HG03521 (cell line): Measurements from ENCODE around the gene ZNF678.
"Not testable (repeated sequence)": the region's sequence is repeated elsewhere in the genome, so short reads cannot be mapped to it uniquely, and the experiment has no call there.

Experiments used
- ATAC-seq: cut with Tn5 transposase; IDR thresholded peaks from one replicate; pipeline ENCODE4 v1.9.1; 2021; ENCODE audit warnings: mild to moderate bottlenecking, moderate library complexity; ENCODE audit not compliant: unreplicated experiment

Gene ZNF678

DNA sequence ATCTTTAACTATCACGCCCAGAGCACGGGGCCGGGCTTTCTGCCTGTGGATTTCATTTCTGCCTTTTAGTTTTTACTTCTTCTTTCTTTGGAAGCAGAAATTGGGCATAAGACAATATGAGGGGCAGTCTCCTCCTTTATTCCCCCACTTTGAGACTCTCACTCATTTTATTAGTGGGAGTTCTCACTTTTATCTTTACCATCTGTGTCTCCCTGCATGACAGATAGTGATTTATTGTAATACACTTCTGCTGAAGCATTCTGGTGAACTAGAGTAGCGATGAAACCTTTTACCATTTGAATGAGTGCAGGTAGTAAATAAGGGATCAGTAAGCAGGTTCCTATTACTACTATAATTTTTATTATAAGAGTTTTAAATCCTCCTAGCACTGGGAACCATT is 26.4 kb downstream of the ZNF678 start:
- ATAC-seq = not testable (repeated sequence)

DNA sequence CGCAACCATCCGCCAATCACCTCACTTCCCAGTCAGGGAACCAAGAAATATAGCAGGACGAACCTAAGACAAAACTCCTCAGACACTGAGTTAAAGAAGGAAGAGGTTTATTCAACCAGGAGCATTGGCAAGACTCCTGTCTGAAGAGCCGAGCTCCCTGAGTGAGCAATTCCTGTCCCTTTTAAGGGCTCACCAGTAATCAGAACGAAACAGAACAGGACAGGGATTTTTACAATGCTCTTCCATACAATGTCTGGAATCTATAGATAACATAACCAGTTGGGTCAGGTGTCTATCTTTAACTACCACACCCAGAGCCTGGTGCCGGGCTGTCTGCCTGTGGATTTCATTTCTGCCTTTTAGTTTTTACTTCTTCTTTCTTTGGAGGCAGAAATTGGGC is 32.9 kb downstream of the ZNF678 start:
- ATAC-seq = not testable (repeated sequence)

DNA sequence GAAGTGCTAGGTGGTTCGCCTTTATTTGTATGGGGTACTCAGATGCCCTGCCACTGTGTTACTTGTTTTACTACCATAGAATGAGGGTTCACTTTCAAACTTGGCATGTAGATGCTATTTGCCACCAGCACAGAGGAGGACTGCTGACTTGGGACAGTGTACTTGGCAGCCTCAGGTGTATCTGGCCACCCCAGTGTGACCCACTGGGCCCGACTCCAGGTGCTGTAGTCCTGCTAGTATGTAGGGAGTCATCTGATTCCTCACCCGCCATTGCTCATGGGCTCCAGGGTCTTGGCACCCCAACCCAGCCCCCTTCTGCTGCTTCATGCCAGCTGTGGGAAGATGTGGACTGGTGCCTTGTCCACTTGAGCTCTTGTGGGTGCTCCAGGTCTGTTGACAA is 40.0 kb downstream of the ZNF678 start:
- no peak for ATAC-seq

DNA sequence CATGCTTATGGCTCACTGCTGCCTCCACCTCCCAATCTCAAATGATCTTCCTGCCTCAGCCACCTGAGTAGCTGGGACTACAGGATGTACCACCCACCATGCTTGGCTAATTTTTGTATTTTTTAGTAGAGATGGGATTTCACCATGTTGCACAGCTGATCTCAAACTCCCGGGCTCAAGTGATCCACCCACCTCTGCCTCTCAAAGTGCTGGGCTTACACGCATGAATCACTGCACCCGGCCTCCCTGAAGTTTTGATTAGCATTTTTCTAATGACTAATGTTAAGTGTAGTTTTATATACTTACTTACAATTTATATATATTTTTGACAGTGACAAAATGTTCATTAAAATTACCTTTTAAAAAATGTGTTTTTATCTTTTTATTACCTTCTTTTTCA is 41.1 kb downstream of the ZNF678 start:
- no peak for ATAC-seq

DNA sequence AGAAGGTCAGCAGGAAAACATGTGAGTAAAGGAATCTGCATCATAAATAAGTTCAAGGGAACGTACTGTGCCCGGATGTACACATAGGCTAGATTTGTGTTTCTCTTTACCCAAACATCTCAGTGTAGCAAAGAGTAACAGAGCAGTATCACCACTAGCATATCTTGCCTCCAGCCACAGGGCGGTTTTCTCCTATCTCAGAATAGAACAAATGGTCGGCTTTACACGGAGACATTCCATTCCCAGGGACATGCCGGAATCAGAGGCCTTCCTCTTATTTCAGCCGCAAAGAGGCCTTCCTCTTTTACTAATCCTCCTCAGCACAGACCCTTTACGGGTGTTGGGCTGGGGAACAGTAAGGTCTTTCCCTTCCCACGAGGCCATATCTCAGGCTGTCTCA is 42.9 kb downstream of the ZNF678 start:
- ATAC-seq = not testable (repeated sequence)

DNA sequence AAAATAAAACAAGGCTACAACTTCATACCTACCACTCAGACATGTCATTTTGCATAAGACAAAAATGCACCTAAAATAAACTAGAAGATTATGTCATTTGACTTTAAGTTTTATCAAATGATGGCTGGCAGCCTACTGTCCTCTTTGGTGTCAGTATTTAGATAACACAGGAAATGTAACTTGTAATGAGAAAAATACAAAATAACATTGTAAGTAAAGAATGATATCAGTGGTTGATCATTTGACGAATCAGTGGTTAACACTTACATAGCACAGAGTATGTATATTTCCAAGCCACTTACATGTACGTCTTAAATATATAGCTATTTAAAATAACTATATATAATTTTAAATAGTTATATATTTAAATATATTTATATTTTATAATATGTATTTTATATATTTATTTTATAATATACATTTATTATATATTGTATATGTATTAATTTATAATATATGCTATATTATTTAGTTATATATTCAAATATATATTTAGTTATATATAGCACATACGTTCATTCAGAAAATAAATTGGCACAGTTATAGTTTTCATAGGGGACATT is 44.1 kb downstream of the ZNF678 start:
- no peak for ATAC-seq

DNA sequence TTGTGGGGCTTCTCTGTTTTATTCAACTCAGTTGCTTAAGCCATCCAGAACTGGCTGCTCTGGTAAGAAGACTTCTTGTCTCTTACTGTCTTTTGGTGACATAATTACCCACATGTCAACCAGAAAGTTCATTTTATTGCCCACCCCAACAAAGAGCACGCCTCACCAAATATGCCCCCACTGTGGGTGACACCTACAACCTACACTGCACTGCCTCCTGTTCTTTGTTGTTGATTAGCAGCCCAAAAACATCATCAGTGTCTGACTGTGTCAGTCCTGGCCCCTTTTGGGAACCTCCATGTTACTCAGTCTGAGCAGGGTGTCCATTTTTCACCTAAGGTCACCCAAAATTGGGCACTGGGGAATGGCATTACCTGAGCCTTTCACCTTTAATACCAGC is 49.3 kb downstream of the ZNF678 start:
- no peak for ATAC-seq

DNA sequence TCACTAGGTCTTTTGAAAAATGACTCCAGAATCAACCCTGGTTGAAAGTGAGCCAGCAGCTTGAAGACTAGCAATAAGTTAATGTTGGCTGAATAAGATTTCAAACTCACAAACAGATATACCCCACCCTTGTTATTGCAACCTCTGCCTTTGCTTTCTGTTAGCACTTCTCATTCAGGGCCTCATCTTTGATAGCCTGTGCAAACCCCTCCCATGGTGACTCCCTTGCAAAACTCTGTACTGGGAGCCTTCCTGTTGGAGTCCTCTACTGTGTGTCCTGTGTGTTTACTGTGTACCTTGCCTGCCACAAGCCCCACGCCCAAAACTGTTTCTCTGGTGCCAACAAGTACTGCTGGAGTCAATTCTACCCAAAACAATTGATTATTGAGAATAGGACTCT is 50.2 kb downstream of the ZNF678 start:
- ATAC-seq = no peak

DNA sequence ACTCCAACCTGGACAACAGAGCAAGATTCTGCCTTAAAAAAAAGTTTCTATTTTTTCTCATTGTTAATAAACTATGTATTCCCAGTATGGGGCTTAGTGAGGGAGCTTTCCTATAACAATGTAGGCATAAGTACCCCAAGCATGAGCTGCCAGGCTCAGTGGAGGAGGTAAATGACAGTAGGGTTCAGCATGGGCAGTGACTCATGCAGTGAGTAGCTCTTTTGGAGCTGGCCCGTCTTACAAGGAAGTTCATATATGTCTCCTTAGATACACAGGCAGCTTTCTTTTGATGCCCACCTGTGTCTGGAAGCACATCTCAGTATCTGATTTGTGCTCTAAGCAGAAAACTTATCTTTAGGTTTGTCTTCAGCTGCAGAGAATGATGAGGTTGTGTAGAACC is 57.9 kb downstream of the ZNF678 start:
- ATAC-seq = no peak

DNA sequence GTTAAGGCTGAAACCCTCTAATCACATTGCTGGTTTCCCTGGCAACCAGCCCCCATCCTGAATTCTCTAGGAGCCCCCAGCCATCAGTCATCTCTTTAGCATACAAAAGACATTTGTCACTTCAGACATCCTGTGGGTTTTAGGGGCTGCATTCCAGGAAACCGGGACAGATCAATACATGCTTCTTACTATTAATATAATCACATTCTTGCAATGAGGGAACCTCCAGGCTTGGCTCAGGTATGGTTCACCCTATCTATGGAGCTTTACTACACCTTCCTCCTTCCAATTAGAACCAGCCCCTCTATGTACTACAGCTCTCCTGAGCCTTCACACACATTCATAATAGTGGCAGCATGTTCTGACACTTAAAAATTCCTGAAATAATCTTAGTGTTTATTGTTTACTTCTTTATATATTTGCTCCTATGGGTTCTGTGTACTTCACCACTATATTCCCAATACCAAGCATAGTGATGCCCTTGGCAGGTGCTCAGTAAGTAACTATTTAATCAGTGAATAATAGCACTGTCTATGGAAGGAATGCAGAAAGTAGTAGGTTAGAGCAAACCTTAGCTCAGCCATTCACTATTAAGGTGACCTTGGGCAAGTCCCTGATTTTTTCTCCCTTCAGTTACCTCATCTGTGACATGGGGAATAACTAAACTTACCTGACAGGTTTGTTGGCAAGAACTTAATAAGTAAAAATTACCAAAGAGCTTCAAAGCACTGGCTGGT is 59.6 kb downstream of the ZNF678 start:
- ATAC-seq = no peak

DNA sequence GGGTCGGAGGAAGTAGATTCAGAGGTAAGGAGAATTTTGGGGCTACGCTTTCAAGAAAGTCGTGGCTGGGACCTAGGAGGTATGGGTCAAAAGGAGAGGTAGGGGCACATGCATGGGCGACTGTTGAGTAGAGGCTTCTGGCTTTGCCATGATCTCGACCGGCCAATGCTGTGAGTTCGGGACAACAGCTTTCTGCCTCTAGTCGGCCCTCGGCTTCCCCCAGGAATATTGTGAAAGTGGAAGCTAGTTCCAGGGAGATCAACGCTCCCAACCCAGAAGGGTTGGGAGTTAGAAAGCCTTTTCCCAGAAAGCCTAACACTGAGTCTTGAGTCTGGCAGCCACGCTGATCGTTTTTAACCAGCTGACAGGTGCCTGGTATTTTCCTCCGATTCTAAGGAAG is 69.0 kb downstream of the ZNF678 start:
- no peak for ATAC-seq

DNA sequence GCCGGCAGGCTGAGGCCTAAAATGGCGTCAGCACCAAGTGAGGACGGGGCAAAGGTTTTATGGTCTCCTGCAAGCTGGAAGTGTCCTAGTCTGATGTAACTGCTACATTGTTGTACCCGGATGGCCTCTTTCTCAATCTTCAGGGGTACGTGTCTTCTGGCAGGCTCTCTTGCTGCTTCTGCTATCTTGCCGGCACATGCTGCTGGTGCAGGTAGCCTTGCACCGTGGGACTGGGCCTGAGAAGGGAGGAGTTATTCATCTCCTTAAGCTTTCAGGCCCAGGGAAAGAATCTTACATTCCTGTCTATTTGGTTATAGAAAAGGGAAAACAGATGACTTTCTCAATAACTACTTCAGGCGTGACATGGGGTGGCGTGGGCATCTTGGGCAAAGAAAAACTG is 72.2 kb downstream of the ZNF678 start:
- ATAC-seq = no peak

DNA sequence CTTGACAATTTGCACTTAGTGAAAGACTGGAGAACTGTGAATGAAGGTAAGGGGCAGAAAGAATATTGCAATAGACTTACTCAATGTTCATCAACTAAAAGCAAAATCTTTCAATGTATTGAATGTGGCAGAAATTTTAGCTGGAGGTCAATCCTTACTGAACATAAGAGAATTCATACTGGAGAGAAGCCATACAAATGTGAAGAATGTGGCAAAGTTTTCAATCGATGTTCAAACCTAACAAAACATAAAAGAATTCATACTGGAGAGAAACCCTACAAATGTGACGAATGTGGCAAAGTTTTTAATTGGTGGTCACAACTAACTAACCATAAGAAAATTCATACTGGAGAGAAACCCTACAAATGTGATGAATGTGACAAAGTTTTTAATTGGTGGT is 91.1 kb downstream of the ZNF678 start:
- no peak for ATAC-seq

DNA sequence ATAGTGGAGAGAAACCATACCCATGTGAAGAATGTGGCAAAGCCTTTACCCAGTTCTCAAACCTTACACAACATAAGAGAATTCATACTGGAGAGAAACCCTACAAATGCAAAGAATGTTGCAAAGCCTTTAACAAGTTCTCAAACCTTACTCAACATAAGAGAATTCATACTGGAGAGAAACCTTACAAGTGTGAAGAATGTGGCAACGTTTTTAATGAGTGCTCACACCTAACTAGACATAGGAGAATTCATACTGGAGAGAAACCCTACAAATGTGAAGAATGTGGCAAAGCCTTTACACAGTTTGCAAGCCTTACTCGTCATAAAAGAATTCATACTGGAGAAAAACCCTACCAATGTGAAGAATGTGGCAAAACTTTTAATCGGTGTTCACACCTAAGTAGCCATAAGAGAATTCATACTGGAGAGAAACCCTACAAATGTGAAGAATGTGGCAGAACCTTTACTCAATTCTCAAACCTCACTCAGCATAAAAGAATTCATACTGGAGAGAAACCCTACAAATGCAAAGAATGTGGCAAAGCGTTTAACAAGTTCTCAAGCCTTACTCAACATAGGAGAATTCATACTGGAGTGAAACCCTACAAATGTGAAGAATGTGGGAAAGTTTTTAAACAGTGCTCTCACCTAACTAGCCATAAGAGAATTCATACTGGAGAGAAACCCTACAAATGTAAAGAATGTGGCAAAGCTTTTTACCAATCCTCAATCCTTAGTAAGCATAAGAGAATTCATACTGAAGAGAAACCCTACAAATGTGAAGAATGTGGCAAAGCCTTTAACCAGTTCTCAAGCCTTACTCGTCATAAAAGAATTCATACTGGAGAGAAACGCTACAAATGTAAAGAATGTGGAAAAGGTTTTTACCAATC is 91.7 kb downstream of the ZNF678 start:
- no peak for ATAC-seq

DNA sequence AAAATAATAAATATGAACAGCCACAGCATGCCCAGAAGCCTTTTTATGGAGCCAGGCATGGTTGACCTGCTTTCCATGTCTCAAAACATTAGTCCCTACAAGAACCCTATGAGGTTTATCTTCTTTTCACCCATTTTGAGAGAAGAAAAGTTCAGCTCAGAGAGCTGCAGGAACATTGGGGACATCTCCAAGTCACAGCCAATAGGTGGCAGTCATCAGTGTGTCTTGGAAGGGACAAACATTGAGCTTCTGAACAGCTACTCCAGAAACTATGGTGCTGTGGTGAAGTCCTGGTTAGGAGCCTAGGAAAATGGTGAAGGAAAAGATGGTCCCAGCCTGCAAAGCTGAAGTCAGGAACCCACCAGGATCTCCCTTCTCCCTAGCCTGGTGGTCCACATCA is 98.1 kb downstream of the ZNF678 start:
- no peak for ATAC-seq

DNA sequence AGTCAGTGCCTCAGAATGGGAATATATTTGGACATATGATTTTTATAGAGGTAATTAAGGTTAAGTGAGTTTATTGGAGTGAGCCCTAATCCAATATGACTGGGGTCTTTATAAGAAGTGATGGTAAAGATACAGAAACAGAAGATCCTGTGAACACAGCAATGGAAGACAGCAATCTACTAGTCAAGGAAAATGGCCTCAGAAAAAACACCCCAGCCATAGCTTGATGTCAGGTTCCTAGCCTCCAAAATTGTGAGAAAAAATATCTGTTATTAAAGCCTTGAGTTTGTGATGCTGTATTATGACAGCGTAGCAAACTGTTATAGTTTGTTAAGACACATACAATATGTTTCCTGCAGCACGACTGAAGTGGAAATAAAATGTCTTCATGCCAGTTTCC is 99.6 kb downstream of the ZNF678 start:
- no peak for ATAC-seq

DNA sequence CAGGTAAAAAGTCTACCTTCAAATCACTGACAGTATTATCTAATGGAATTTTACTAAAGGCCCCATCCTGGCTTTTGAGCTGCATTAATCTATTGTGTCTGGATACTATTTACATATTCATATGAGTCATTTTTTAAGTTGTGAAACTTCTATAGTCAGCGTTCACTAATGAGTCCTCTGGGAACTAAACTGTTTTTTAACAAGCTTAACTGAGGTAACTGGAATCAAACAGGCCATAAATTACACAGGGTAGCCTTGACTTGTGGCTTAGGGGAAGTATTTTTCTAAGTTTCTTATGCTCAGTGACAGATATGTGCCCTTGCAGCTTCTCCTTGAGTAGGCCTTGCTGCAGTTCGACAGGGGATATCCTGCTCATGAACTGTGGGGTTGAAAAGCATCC is 102.9 kb downstream of the ZNF678 start:
- no peak for ATAC-seq

DNA sequence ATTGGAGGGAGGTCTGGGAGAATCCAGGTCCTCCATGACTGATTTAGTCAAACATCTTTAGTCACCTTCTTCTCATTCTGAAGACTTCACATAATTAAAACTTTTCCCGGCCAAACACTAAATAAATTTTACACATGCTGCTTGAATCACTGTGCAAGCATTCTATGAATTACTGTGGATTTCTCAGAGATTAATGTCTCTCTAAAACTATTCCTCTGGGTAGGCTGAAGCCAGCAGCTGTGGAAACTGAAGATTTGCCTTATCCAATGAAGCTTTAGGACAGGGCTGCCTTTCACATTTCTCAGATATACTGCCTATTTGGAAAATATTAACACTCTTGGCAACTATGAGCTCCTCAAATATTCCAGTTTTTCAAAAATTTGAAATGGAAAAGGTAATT is 110.1 kb downstream of the ZNF678 start:
- ATAC-seq = no peak

DNA sequence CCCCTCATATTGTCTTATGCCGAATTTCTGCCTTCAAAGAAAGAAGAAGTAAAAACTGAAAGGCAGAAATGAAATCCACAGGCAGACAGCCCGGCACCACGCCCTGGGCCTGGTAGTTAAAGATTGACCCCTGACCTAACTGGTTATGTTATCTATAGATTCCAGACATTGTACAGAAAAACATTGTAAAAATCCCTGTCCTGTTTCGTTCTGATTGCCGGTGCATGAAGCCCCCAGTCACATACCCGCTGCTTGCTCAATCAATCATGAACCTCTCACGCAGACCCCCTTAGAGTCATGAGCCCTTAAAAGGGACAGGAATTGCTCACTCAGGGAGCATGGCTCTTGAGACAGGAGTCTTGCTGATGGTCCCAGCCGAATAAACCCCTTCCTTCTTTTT is 122.5 kb downstream of the ZNF678 start:
- no peak for ATAC-seq

DNA sequence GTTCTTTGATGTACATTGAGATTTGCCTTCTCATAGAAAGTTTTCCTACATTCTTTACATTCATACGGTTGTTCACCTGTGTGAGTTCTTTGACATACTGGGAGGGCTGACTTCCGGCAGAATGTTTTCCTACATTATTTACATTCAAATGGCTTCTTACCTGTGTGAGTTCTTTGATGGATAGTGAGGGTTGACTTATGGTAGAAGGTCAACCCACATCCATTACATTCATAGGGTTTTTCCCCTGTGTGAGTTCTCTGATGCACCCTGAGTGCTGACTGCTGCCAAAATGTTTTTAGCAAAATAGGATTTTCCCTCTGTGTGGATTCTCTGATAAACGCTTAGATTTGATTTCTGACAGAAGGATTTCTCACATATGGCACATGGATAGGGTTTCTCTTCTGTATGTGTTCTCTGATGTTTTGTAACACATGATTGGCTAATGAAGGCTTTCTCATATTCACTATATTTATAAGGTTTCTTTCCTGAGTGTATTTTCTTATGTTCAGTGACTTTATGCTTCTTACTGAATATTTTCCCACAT is 134.0 kb downstream of the ZNF678 start:
- no peak for ATAC-seq

DNA sequence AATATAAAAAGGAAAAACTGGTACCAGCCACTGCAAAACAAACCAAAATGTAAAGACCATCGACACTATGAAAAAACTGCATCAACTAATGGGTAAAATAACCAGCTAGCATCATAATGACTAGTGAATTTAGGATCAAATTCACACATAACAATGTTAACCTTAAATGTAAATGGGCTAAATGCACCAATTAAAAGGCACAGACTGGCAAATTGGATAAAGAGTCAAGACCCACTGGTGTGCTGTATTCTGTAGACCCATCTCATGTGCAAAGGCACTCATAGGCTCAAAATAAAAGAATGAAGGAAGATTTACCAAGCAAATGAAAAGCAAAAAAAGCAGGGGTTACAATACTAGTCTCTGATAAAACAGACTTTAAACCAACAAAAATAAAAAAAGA is 138.3 kb downstream of the ZNF678 start:
- ATAC-seq = not testable (repeated sequence)

DNA sequence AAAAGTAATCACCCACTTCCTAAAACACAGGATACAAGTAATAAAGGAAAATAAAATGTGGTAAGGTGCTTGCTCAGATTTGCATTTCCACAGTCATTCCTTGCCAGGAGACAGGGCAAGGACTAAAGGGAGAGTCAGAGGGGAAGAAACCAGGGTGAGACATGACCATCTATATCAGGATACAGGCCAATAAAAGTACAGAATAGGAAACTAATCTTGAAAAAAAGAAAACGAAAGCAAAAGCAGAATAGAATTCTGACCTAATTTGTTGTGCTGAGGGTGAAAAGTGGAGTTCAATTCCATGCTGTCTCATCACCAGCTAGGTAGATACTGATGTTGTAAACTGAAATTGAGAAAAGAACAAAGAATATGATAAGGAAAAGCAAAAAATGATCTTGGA is 144.5 kb downstream of the ZNF678 start:
- no peak for ATAC-seq
